H9 (cell line): ENCODE measurements around the gene OTOF. TPM values are rescaled to one million over a fixed set of nuclear protein-coding genes. Genes with fewer than 3 reads are reported as not detected.

ENCODE experiments used
- DNase-seq: peaks from one replicate; pipeline ENCODE4 v3.0.0-alpha.2; 2017
- H2AFZ ChIP-seq: one replicate; pipeline ENCODE4 v1.6.1; 2013; ENCODE audit warnings: mild to moderate bottlenecking, low read length, control low read depth, moderate library complexity
- H2AK5ac ChIP-seq: 2 replicates; pipeline ENCODE4 v1.6.1; 2013; ENCODE audit warnings: low read length, control low read depth, mixed read lengths; ENCODE audit not compliant: insufficient read length
- H2BK120ac ChIP-seq: one replicate; pipeline ENCODE4 v1.6.1; 2013; ENCODE audit warnings: low read depth, mild to moderate bottlenecking, low read length, control low read depth, inconsistent platforms; ENCODE audit not compliant: poor library complexity, severe bottlenecking
- H2BK12ac ChIP-seq: 2 replicates; pipeline ENCODE4 v1.6.1; 2013; ENCODE audit warnings: low read length, control low read depth, mixed read lengths, low read depth; ENCODE audit not compliant: insufficient read length
- H2BK15ac ChIP-seq: 2 replicates; pipeline ENCODE4 v1.6.1; 2013; ENCODE audit warnings: low read depth, low read length, control low read depth
- H2BK20ac ChIP-seq: one replicate; pipeline ENCODE4 v1.6.1; 2013; ENCODE audit warnings: low read depth, mild to moderate bottlenecking, low read length, control low read depth, inconsistent platforms; ENCODE audit not compliant: poor library complexity, severe bottlenecking
- H2BK5ac ChIP-seq: 2 replicates; pipeline ENCODE4 v1.6.1; 2013; ENCODE audit warnings: low read length, control low read depth, mixed read lengths; ENCODE audit not compliant: insufficient read length
- H3K14ac ChIP-seq: 2 replicates; pipeline ENCODE4 v1.6.1; 2013; ENCODE audit warnings: low read length, control low read depth; ENCODE audit not compliant: insufficient read depth
- H3K18ac ChIP-seq: 2 replicates; pipeline ENCODE4 v1.6.1; 2013; ENCODE audit warnings: low read depth, mild to moderate bottlenecking, mixed read lengths, low read length, control low read depth; ENCODE audit not compliant: insufficient read length
- H3K23ac ChIP-seq: 2 replicates; pipeline ENCODE4 v1.6.1; 2013; ENCODE audit warnings: low read length, control low read depth, mixed read lengths, low read depth; ENCODE audit not compliant: insufficient read length
- H3K23me2 ChIP-seq: 2 replicates; pipeline ENCODE4 v1.6.1; 2013; ENCODE audit warnings: low read depth, mild to moderate bottlenecking, mixed read lengths, low read length, control low read depth; ENCODE audit not compliant: insufficient read length, poor library complexity, severe bottlenecking
- H3K27ac ChIP-seq: 2 replicates; pipeline ENCODE4 v1.5.1; 2013; ENCODE audit warnings: low read length, control low read depth, mixed read lengths, low read depth; ENCODE audit not compliant: insufficient read length
- H3K27me3 ChIP-seq: 2 replicates; pipeline ENCODE4 v1.6.1; 2013; ENCODE audit warnings: low read length, control low read depth, inconsistent platforms; ENCODE audit not compliant: insufficient read depth
- H3K4ac ChIP-seq: 2 replicates; pipeline ENCODE4 v1.6.1; 2013; ENCODE audit warnings: low read depth, mild to moderate bottlenecking, control low read depth, inconsistent platforms, low read length, moderate library complexity
- H3K4me1 ChIP-seq: 2 replicates; pipeline ENCODE4 v1.6.1; 2013; ENCODE audit warnings: low read length, control low read depth, inconsistent platforms; ENCODE audit not compliant: insufficient read depth
- H3K4me2 ChIP-seq: 2 replicates; pipeline ENCODE4 v1.6.1; 2013; ENCODE audit warnings: low read length, control low read depth, mixed read lengths; ENCODE audit not compliant: insufficient read length, insufficient read depth
- H3K56ac ChIP-seq: 2 replicates; pipeline ENCODE4 v1.6.1; 2013; ENCODE audit warnings: low read depth, mild to moderate bottlenecking, mixed read lengths, low read length, control low read depth; ENCODE audit not compliant: insufficient read length
- H3K79me1 ChIP-seq: 2 replicates; pipeline ENCODE4 v1.6.1; 2013; ENCODE audit warnings: low read depth, mild to moderate bottlenecking, moderate library complexity, low read length, control low read depth, inconsistent platforms; ENCODE audit not compliant: insufficient read depth, poor library complexity, severe bottlenecking
- H3K79me2 ChIP-seq: 2 replicates; pipeline ENCODE4 v1.6.1; 2013; ENCODE audit warnings: low read length, control low read depth, inconsistent platforms; ENCODE audit not compliant: insufficient read depth
- H3K9ac ChIP-seq: 2 replicates; pipeline ENCODE4 v1.6.1; 2013; ENCODE audit warnings: low read length, control low read depth, mixed read lengths; ENCODE audit not compliant: insufficient read length; ENCODE audit errors: extremely low read depth
- H3K9me3 ChIP-seq: one replicate; pipeline ENCODE4 v1.6.1; 2013; ENCODE audit warnings: low read depth, low read length, inconsistent platforms; ENCODE audit not compliant: control insufficient read depth
- H3T11ph ChIP-seq: one replicate; pipeline ENCODE4 v1.6.1; 2013; ENCODE audit warnings: mild to moderate bottlenecking, low read length, control low read depth, inconsistent platforms
- H4K20me1 ChIP-seq: one replicate; pipeline ENCODE4 v1.6.1; 2013; ENCODE audit not compliant: control insufficient read depth, insufficient read length, insufficient read depth
- H4K5ac ChIP-seq: 2 replicates; pipeline ENCODE4 v1.6.1; 2013; ENCODE audit warnings: low read depth, mild to moderate bottlenecking, mixed read lengths, low read length, control low read depth; ENCODE audit not compliant: insufficient read length
- H4K8ac ChIP-seq: replicated peaks from 2 replicates; pipeline ENCODE4 v1.6.1; 2013; ENCODE audit warnings: low read length, control low read depth, mixed read lengths, low read depth; ENCODE audit not compliant: insufficient read length
- H4K91ac ChIP-seq: 2 replicates; pipeline ENCODE4 v1.6.1; 2013; ENCODE audit warnings: low read depth, mild to moderate bottlenecking, moderate library complexity, mixed read lengths, low read length, control low read depth; ENCODE audit not compliant: insufficient read length
- H3K27ac Mint-ChIP-seq, 3 experiments: 2 replicates in 2 of 3; 3 replicates in 1 of 3; pipeline ENCODE4 v1.8.0; 2020 to 2021; ENCODE audit warnings: mixed read lengths in 3 of 3, mild to moderate bottlenecking in 1 of 3, moderate library complexity in 1 of 3
- H3K27me3 Mint-ChIP-seq: 2 replicates; pipeline ENCODE4 v1.8.0; 2021; ENCODE audit warnings: low read depth, mild to moderate bottlenecking, moderate library complexity, mixed read lengths
- H3K36me3 Mint-ChIP-seq, 3 experiments: 2 replicates in 2 of 3; 3 replicates in 1 of 3; pipeline ENCODE4 v1.8.0; 2020 to 2021; ENCODE audit warnings: low read depth in 3 of 3, mixed read lengths in 3 of 3; ENCODE audit not compliant: insufficient read depth in 1 of 3
- H3K4me1 Mint-ChIP-seq, 2 experiments: 2 replicates each; pipeline ENCODE4 v1.8.0; 2020; ENCODE audit warnings: mixed read lengths in 2 of 2
- H3K4me3 Mint-ChIP-seq, 2 experiments: 2 replicates in 1 of 2; 3 replicates in 1 of 2; pipeline ENCODE4 v1.8.0; 2020 to 2021; ENCODE audit warnings: mild to moderate bottlenecking in 2 of 2, mixed read lengths in 2 of 2, moderate library complexity in 1 of 2
- H3K9me3 Mint-ChIP-seq, 2 experiments: 2 replicates in 1 of 2; 3 replicates in 1 of 2; pipeline ENCODE4 v1.8.0; 2020; ENCODE audit warnings: mild to moderate bottlenecking in 2 of 2, mixed read lengths in 2 of 2, moderate library complexity in 1 of 2
- WGBS: extraction: QIAGEN DNeasy Blood & Tissue Kit; methylation state at CpG from one replicate; pipeline ENCODE4 v1.1.7; 2013; ENCODE audit warnings: missing lambda C conversion rate, low lambda C conversion rate, mixed read lengths; ENCODE audit not compliant: insufficient read length; ENCODE audit errors: extremely low coverage; 5-methylcytosine and 5-hydroxymethylcytosine counted together
- total RNA-seq: library from RNA; stranded (reverse); gene quantifications from 2 replicates; pipeline ENCODE4 v1.2.1, GENCODE V29; 2021
- TF ChIP-seq, protein P1 (sequence below): fragments of 200-600 bp; sonication (generic); conservative IDR thresholded peaks from 3 replicates; pipeline ENCODE4 v1.8.0; 2021; ENCODE audit warnings: antibody characterized with exemption, mild to moderate bottlenecking

Gene OTOF
- total RNA-seq, 1 experiment from 2014 or later: 0.35 TPM

DNA sequence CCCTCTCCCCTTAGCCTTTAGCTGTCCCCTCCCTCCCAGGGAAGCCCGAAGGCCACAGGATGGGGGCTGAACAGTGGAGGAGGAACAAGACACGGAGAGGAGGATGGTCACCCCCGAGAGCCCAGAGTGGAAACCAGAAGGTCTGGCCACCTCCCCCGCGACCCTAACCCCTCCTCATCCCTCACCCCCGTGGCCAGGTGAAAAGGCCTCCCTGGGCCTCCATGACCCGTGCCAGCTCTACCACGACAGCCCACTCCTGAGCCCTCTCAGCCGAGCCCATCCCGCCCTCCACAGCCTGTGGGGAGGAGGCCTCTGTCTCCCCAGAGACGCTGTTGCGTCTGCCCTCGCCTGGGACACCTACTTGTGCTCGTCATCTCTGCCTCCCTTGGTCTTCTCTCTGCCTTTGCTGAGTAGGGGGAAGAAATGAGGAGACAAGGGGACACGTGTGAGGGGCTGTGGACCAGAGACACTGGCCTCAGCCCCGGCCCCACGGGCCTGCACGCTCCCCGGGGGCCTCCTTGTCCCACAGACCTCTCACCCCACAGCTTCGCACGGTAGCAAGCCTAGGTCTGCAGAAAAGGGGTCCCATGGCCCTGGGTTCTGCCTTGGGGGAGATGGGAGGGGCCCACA lies 32.5 kb upstream of the OTOF start:
- no peaks in the 10 kb centered on the region for H3K4me1 ChIP-seq
- no peak overlapping the region for H2BK20ac ChIP-seq
- no peak overlapping the region for H3K56ac ChIP-seq
- TF ChIP-seq, protein P1, sequence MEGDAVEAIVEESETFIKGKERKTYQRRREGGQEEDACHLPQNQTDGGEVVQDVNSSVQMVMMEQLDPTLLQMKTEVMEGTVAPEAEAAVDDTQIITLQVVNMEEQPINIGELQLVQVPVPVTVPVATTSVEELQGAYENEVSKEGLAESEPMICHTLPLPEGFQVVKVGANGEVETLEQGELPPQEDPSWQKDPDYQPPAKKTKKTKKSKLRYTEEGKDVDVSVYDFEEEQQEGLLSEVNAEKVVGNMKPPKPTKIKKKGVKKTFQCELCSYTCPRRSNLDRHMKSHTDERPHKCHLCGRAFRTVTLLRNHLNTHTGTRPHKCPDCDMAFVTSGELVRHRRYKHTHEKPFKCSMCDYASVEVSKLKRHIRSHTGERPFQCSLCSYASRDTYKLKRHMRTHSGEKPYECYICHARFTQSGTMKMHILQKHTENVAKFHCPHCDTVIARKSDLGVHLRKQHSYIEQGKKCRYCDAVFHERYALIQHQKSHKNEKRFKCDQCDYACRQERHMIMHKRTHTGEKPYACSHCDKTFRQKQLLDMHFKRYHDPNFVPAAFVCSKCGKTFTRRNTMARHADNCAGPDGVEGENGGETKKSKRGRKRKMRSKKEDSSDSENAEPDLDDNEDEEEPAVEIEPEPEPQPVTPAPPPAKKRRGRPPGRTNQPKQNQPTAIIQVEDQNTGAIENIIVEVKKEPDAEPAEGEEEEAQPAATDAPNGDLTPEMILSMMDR: no peak
- H2BK120ac ChIP-seq: no peak overlapping the region
- no peak overlapping the region for H2BK12ac ChIP-seq
- Mint-ChIP-seq H3K36me3 (no peaks in the 10 kb centered on the region), H3K27ac (no peak overlapping the region), H3K27me3 (peaks cover 8% of the 10 kb centered on the region), H3K4me3 (no peak overlapping the region), H3K4me1 (peaks cover 3 to 4% of the 10 kb centered on the region in 2 experiments), H3K9me3 (no peaks in the 10 kb centered on the region)
- no peaks in the 10 kb centered on the region for H4K20me1 ChIP-seq
- H2BK15ac ChIP-seq: no peak overlapping the region
- DNase-seq: no peak
- no peak overlapping the region for H3K27ac ChIP-seq
- no peaks in the 10 kb centered on the region for H3K9me3 ChIP-seq
- H3K4ac ChIP-seq: no peak overlapping the region
- H2AK5ac ChIP-seq: no peak overlapping the region
- no peak overlapping the region for H3K9ac ChIP-seq
- no peak overlapping the region for H3K23ac ChIP-seq
- no peak overlapping the region for H4K8ac ChIP-seq
- WGBS: no CpG with 5 or more reads among the region's 21 CpGs
- H4K5ac ChIP-seq: no peak overlapping the region
- no peak overlapping the region for H2AFZ ChIP-seq
- H3K27me3 ChIP-seq: no peaks in the 10 kb centered on the region
- H3K23me2 ChIP-seq: no peaks in the 10 kb centered on the region
- no peaks in the 10 kb centered on the region for H3K79me1 ChIP-seq
- H4K91ac ChIP-seq: no peak overlapping the region
- H3K79me2 ChIP-seq: no peaks in the 10 kb centered on the region
- H3K18ac ChIP-seq: no peak overlapping the region
- H3K4me2 ChIP-seq: no peak overlapping the region
- H3T11ph ChIP-seq: no peak overlapping the region
- H2BK5ac ChIP-seq: no peak overlapping the region
- H3K14ac ChIP-seq: peak overlapping the region; percentile 56; the same call in 1 of the 2 replicates
